GM13976 (cell line): ENCODE data around the gene NKX2-4.
"Not testable (repeated sequence)": the region's sequence is repeated elsewhere in the genome, so short reads cannot be mapped to it uniquely, and the experiment has no call there.

ENCODE experiments used
- DNase-seq: peaks from one replicate; pipeline ENCODE4 v3.0.0; 2012; ENCODE audit warnings: low spot score
- CTCF ChIP-seq: IDR thresholded peaks from 2 replicates; pipeline ENCODE4 v1.5.1; 2012; ENCODE audit warnings: borderline replicate concordance, mild to moderate bottlenecking; ENCODE audit not compliant: insufficient read depth; ENCODE audit errors: extremely low read depth, missing control alignments, control extremely low read depth
- in situ Hi-C: fragments of 300-500 bp; cut with MboI; formaldehyde crosslinking; loops from one replicate; pipeline ENCODE4 v1.12.0; 2022; ENCODE audit warnings: low sequenced_read_pairs, mixed read lengths, inconsistent platforms; ENCODE audit not compliant: unreplicated experiment

Gene NKX2-4

GRCh38 chr20:21371193-21371592 is 26.1 kb downstream of the NKX2-4 start:
- in situ Hi-C loops: no loop called here
- no peak for TF ChIP-seq CTCF
- DNase-seq: no peak

DNA sequence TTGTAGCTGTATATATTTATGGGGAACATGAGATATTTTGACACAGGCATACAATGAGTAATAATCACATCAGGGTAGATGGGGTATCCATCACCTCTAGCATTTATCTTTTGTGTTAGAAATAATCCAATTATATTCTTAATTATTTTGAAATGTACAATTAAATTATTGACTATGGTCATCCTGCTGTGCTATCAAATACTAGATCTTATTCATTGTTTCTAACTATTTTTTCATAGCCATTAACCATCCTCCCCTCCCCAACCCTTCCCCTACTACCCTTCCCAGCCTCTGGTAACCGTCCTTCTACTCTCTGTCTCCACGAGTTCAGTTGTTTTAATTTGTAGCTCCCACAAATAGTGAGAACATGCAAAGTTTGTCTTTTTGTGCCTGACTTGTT is 28.5 kb downstream of the NKX2-4 start:
- DNase-seq: no peak
- no peak for TF ChIP-seq CTCF
- in situ Hi-C loops: no loop called here

GRCh38 chr20:21366273-21366672 is 31.1 kb downstream of the NKX2-4 start:
- in situ Hi-C loops, DNase-seq: not testable (repeated sequence)

DNA sequence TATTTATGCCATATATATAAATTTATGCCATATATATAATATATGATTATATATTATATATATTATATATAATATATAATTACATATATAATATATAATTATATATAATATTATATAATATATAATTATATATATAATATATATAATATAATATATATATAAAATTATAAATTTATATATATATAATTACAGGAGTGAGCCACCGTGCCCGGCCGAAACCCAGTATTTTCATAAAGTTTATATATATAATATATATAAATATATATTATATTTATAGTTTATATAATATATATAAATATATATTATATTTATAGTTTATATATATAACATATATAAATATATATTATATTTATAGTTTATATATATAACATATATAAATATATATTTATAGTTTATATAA is 31.6 kb downstream of the NKX2-4 start:
- TF ChIP-seq CTCF: no peak
- no peak for DNase-seq
- in situ Hi-C loops: no loop called here

- DNase-seq: no peak
- in situ Hi-C loops: no loop called here
- TF ChIP-seq CTCF: no peak
Measured at GRCh38 chr20:21364413-21364812, 32.9 kb downstream of the NKX2-4 start.

- no peak for DNase-seq
- no peak for TF ChIP-seq CTCF
- in situ Hi-C loops: no loop called here
Measured at GRCh38 chr20:21361266-21361665, 36.1 kb downstream of the NKX2-4 start.

DNA sequence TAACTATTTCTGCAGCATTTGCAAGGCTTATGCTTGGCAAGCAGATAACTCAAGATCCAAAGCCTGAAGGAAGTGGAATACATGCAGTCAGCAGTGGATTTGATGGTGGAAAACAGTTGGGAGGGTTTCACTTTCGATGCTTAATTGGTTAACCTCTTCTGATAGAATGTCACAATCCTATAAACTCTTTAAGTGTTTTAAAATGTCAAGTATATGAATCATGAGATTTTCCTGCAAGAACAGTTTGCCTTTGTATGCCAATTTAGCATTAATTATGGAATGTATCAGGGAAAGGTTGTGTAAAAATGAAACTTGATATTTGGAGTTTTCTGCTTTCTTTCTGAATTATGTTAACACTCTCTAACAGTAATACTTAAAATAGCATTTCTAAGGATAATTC is 36.6 kb downstream of the NKX2-4 start:
- in situ Hi-C loops: no loop called here
- no peak for TF ChIP-seq CTCF
- no peak for DNase-seq
